Dendritic cell treated with granulocyte-macrophage colony-stimulating factor and Interleukin-4, amounts not matched to agents 40 ng/mL and 50 ng/mL, for 4 days (primary cell): ENCODE data around the gene CDK5RAP1.
"Not testable (repeated sequence)": the region's sequence is repeated elsewhere in the genome, so short reads cannot be mapped to it uniquely, and the experiment has no call there.

Experiments
- H3K27ac Mint-ChIP-seq: one replicate; pipeline ENCODE4 v1.8.0; 2022; ENCODE audit warnings: mild to moderate bottlenecking, mixed read lengths
- H3K27me3 Mint-ChIP-seq: one replicate; pipeline ENCODE4 v1.8.0; 2022; ENCODE audit warnings: mild to moderate bottlenecking, mixed read lengths
- H3K36me3 Mint-ChIP-seq: one replicate; pipeline ENCODE4 v1.8.0; 2022; ENCODE audit warnings: low read depth, mixed read lengths
- H3K4me1 Mint-ChIP-seq: one replicate; pipeline ENCODE4 v1.8.0; 2022; ENCODE audit warnings: low read depth, mixed read lengths
- H3K4me3 Mint-ChIP-seq: one replicate; pipeline ENCODE4 v1.8.0; 2022; ENCODE audit warnings: mild to moderate bottlenecking, moderate library complexity, mixed read lengths
- H3K9me3 Mint-ChIP-seq: one replicate; pipeline ENCODE4 v1.8.0; 2022; ENCODE audit warnings: mixed read lengths
- intact Hi-C: fragments of 100-400 bp; cut with micrococcal nuclease; formaldehyde crosslinking; loops from one replicate; pipeline ENCODE4 v1.15.0; 2022

Gene CDK5RAP1

DNA sequence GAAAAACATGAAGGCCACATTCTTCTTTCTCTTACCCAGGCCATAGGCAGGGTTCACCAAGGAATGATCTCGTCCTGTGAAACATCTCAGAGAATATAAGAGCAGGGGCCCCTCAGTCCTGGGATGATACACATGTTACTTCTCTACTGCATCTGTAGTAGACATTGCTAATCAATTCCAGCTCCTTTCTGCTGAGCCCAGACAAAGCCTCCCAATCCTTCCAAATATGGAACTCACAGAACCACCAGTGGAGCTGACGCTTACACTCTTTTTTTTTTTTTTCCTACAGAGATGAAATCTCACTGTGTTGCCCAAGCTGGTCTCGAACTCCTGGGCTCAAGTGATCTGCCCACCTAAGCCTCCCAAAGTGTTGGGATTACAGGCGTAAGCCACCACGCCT lies 33.1 kb upstream of the CDK5RAP1 start:
- no peaks in the 10 kb centered on the region for H3K27me3 Mint-ChIP-seq
- H3K4me1 Mint-ChIP-seq, result no peaks in the 10 kb centered on the region
- H3K9me3 Mint-ChIP-seq, result no peaks in the 10 kb centered on the region
- H3K27ac Mint-ChIP-seq, result no peak overlapping the region
- H3K4me3 Mint-ChIP-seq, result no peak overlapping the region
- H3K36me3 Mint-ChIP-seq, result no peaks in the 10 kb centered on the region
- intact Hi-C loops, result no loop called here

DNA sequence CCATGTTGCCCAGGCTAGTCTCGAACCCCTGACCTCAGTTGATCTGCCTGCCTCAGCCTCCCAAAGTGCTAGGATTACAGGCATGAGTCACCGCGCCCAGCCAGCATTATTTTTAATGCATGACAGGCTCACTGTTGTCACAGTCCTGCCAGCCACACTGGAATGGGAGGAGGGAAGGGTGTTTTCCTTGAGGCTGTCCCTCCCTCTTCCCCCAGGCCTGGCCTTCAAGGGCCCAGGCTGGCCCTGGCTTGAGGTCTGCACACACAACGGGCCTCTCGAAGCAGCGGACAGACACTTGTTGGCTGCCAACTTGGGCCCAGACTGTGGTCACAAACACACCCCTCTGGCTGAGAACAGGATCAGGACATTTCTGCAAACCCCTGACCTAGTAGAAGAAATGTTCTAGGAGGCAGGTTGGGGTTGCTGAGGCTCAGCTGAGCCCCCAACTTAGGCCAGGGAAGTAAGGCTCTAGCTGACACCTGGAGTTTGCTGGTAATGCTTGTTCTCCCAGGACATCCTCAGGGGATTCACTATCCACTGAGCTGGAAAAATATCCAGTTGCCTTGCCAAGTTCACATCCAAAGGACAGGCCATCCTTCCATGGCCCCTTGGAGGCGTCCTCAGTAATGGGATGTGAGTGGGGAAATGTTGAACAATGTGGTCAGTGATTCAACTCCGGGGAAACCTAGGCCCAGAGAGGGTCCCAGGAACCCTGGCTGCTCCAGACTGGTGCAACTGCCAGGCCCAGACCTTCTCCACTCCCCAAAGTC lies 32.3 kb upstream of the CDK5RAP1 start:
- no peaks in the 10 kb centered on the region for H3K27me3 Mint-ChIP-seq
- no peak overlapping the region for H3K27ac Mint-ChIP-seq
- no peak overlapping the region for H3K4me3 Mint-ChIP-seq
- H3K9me3 Mint-ChIP-seq, result no peaks in the 10 kb centered on the region
- H3K36me3 Mint-ChIP-seq, result no peaks in the 10 kb centered on the region
- no peaks in the 10 kb centered on the region for H3K4me1 Mint-ChIP-seq
- intact Hi-C loops, result no loop called here

DNA sequence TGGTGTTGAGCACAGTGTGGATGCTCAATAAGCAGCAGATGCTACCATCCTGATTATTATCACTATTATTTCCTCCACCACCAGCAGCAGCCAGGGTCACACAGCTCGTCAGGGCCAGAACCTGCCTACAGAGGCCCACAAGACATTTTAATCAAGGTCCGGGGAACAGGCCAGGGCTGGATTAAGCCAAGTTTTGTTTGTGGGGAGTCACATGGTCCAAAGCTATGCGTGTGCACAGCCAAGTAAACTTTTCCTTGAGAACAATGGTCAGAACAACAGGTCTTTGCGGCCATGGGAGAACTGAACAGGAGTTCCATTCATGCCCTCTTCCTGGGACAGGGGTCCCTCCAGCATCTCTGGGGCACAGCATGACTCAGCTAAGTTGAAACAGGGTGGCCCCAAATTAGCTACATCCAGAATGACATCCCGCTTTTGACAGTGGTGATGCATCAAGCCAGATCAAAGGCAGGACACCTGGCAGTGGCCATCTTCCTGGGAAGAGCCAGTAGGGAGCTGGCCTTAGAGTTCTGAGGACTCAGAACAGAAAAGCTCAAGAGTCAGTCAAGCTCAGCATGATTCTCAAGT lies 30.6 kb upstream of the CDK5RAP1 start:
- Mint-ChIP-seq H3K9me3 (no peaks in the 10 kb centered on the region), H3K27ac (no peak overlapping the region), H3K4me1 (no peaks in the 10 kb centered on the region), H3K4me3 (no peak overlapping the region), H3K27me3 (no peaks in the 10 kb centered on the region), H3K36me3 (no peaks in the 10 kb centered on the region)
- intact Hi-C loops, result no loop called here

- H3K4me3 Mint-ChIP-seq, H3K27me3 Mint-ChIP-seq, H3K9me3 Mint-ChIP-seq, H3K36me3 Mint-ChIP-seq, H3K4me1 Mint-ChIP-seq, H3K27ac Mint-ChIP-seq, intact Hi-C loops: not testable (repeated sequence)
These were observed 22.6 kb upstream of the CDK5RAP1 start for GRCh38 chr20:33423875-33424274.

DNA sequence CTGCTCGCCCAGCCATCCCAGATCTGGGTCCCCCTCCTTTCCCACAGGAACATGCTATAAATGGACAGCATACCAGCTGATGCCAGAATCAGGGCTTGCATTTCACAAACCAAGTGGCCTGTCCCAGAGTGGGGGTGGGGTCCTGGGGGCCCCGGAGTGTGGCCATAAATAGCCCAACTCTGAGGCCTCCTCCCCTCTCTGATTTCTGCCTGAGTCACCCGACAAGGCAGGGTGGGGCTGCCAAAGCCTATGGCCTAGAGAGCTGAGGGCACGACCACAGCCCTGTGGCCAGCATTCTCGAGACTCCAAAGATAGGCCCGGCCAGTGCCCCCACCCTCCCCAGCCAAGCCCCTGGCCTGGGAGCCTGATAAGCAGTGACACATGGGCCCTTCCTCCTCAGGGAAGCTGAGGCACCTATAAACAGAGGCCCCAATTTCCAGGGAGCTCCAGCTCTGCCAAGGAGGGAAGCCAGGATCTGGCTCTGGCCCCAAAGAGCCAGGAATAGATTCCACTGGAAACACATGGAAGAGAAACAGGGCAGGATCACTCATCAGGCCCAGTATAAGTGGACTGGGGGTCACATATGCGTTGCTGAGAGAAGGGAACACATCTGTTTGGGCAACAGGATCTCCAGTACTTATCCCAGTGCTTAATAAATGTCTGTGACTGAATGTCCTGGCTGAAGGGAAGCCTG lies 22.0 kb upstream of the CDK5RAP1 start:
- H3K27ac Mint-ChIP-seq, result no peak overlapping the region
- intact Hi-C loops, result no loop called here
- H3K4me1 Mint-ChIP-seq, result no peaks in the 10 kb centered on the region
- no peak overlapping the region for H3K4me3 Mint-ChIP-seq
- H3K36me3 Mint-ChIP-seq, result no peaks in the 10 kb centered on the region
- no peaks in the 10 kb centered on the region for H3K9me3 Mint-ChIP-seq
- H3K27me3 Mint-ChIP-seq, result no peaks in the 10 kb centered on the region

GRCh38 chr20:33419140-33419974 lies 18.0 kb upstream of the CDK5RAP1 start:
- no peaks in the 10 kb centered on the region for H3K9me3 Mint-ChIP-seq

GRCh38 chr20:33418033-33418432 lies 16.7 kb upstream of the CDK5RAP1 start:
- no peak overlapping the region for H3K4me3 Mint-ChIP-seq
- no peaks in the 10 kb centered on the region for H3K27me3 Mint-ChIP-seq
- no peaks in the 10 kb centered on the region for H3K36me3 Mint-ChIP-seq
- no peak overlapping the region for H3K27ac Mint-ChIP-seq
- H3K9me3 Mint-ChIP-seq, result no peaks in the 10 kb centered on the region
- no peaks in the 10 kb centered on the region for H3K4me1 Mint-ChIP-seq
- intact Hi-C loops, result no loop called here

More at GRCh38 chr20:33419140-33419974, 18.0 kb upstream of the CDK5RAP1 start:
- intact Hi-C loops, result no loop called here
- H3K27ac Mint-ChIP-seq, result no peak overlapping the region
- no peaks in the 10 kb centered on the region for H3K4me1 Mint-ChIP-seq
- no peaks in the 10 kb centered on the region for H3K27me3 Mint-ChIP-seq
- H3K36me3 Mint-ChIP-seq, result no peaks in the 10 kb centered on the region
- no peak overlapping the region for H3K4me3 Mint-ChIP-seq

- Mint-ChIP-seq H3K9me3 (no peaks in the 10 kb centered on the region), H3K4me3 (no peak overlapping the region), H3K27me3 (no peaks in the 10 kb centered on the region), H3K4me1 (peaks cover 7% of the 10 kb centered on the region), H3K27ac (no peak overlapping the region), H3K36me3 (peaks cover 11% of the 10 kb centered on the region)
- intact Hi-C loops, result no loop called here
These were observed 14.6 kb upstream of the CDK5RAP1 start for GRCh38 chr20:33415948-33416347.

DNA sequence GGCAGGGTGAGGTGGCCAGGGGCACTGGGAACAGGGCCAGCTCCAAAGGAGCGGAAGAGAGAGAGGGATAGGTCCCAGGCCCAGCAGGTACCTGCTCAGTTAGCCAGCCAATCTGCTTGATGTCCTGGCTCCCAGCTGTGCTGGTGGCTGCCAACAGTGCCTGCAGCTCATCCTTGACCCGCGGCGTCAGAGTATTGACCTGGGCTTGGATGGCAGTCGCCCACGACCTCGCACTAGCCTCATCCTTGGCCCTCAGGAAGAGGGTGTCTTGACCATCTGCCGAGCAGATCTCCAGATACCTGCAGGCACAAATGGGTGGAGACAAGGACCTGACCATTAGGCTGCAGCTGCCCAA lies 11.1 kb upstream of the CDK5RAP1 start:
- peaks cover 6% of the 10 kb centered on the region for H3K9me3 Mint-ChIP-seq
- H3K36me3 Mint-ChIP-seq, result peaks cover 37% of the 10 kb centered on the region
- no peaks in the 10 kb centered on the region for H3K27me3 Mint-ChIP-seq
- H3K27ac Mint-ChIP-seq, result no peak overlapping the region
- peaks cover 39% of the 10 kb centered on the region for H3K4me1 Mint-ChIP-seq
- intact Hi-C loops, result no loop called here
- no peak overlapping the region for H3K4me3 Mint-ChIP-seq

DNA sequence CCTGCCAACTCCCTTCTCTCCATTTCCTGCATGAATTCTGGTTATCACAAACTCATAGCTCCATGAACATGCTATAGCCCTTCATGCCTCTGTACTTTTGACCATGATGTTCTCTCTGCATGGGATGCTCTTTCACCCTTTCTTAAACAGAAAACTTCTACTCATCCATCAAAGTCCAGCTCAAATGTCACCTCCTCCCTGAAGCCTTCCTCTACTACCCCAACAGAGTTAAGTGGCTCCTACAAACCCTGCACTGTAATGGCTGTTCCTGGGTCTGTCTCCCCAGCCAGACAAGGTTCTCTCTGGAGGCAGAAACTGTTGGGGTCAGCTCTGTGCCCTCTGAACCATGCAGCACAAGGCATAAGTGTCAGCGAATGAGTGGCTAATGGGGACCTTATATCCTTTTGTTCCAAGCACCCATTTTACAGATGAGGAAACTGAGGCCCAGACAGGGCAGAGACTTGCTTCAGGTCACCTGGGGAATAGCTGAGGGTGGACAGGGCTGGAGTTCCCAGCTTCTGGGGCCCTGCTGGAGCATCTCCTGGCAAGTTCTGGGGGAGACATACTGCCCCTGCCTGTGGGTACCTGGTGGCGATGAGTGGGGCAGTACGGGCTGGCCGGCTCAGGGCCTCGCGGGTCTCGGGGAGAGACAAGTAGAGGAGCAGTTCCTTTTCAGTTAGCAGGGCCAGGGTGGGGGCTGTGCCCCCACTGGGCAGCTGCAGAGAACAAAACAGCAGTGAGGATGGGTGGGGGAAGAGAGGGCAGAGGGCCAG lies 10.6 kb upstream of the CDK5RAP1 start:
- Mint-ChIP-seq H3K27ac (no peak overlapping the region), H3K36me3 (peaks cover 42% of the 10 kb centered on the region), H3K27me3 (no peaks in the 10 kb centered on the region)

DNA sequence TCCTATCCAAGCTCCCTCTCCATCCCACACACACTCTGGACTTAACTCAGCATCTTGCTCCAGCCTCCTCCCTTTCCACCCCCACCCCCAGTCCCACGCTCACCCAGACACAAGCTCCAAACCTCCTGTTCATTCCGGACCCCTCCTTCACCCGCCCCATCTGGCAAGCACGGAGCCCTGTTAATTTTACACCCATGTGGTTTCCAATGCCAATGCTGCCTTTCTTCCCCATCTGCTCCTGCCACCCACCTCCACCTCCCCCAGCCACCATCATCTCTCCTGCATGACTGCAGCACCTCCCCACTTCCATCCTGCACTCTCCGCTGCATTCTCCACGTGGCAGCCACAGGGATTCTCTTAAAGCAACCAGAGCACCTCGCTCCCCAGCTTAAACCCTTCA lies 9.9 kb upstream of the CDK5RAP1 start:
- Mint-ChIP-seq H3K27me3 (no peaks in the 10 kb centered on the region), H3K4me1 (peaks cover 48% of the 10 kb centered on the region), H3K27ac (no peak overlapping the region), H3K36me3 (peaks cover 44% of the 10 kb centered on the region), H3K4me3 (no peak overlapping the region), H3K9me3 (peaks cover 7% of the 10 kb centered on the region)
- intact Hi-C loops, result no loop called here

More for the DNA sequence above, 10.6 kb upstream of the CDK5RAP1 start:
- Mint-ChIP-seq H3K4me1 (peaks cover 44% of the 10 kb centered on the region), H3K4me3 (no peak overlapping the region), H3K9me3 (peaks cover 7% of the 10 kb centered on the region)
- intact Hi-C loops, result no loop called here

DNA sequence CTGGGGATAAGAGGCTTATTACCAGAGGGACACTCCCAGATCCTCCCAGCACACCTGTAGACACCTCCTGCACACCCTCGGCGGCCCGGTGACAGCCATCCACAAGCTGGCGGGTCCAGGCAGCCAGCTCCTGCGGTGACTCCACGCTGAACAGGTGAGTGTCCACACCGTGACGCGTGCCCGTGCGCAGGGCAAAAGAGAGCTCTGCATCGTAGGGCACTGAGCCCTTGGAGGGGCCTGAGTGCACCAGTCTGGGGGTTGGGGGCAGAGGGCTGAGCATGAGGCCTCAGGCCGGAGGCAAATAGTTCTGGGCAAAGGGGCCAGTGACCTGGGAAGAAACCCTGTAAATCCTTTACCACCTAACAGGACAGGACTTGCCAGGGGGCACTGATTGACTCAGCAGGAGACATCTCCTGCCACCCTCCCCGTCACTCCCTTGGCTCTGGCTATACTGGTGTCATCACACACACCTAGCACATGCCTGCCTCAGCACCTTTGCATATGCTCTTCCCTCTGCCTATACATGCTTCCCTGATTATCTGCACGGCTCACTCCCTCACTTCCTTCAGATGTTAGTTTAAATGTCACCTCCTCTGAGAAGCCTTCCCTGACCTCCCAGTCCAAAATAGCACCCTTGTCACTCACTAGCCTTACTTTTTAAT lies 8.9 kb upstream of the CDK5RAP1 start:
- Mint-ChIP-seq H3K27ac (no peak overlapping the region), H3K36me3 (peaks cover 44% of the 10 kb centered on the region), H3K27me3 (no peaks in the 10 kb centered on the region), H3K4me3 (no peak overlapping the region), H3K9me3 (peaks cover 7% of the 10 kb centered on the region), H3K4me1 (peaks cover 54% of the 10 kb centered on the region)
- intact Hi-C loops, result no loop called here
